ENCODE data around the gene TSKS.

The TSKS gene

DNA sequence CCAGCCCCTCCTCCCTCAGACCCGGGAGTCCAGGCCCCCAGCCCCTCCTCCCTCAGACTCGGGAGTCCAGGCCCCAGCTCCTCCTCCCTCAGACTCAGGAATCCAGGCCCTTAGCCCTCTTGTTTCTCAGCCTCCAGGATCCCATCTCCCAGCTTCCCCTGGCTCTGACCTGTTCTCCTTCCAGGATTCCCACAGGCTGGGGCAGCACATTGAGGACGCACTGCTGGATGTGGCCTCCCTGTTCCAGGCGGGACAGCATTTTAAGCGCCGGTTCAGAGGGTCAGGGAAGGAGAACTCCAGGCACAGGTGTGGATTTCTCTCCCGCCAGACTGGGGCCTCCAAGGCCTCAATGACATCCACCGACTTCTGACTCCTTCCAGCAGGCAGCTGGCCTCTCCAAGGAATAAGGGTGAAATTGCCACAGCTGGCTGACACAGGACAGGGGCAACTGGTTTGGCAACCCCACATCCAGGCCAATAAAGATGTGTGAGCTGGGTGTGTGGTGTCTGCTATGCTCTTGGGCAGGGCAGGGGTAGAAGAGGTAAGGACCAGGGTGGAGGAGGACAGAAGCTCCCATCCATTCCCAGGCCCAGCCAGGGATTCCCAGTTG, 49.8 kb downstream of the TSKS start:
- no peak for DNase-seq

DNA sequence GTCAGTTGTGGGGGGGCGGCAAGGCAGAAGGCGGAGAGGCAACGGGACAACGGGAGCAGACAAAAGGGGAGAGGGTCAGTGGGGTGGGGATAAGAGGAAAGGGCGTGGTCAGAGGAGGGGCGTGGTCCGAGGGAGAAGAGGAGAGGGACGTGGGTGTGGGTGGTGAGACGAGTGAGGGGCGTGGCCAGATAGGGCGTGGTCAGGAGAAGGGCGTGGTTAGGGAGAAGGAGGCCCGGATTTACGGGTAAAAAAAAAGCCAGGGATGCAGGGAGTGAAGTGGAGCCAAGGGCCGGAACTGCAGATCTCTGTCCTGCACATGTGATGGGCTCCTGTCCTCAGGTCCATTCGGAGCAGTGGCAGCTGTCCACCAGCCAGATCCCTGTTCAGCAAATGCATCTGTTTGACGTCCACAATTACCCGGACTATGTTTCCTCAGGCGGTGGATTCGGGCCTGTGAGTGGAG, 50.7 kb downstream of the TSKS start:
- DNase-seq, result peak; percentile 45

DNA sequence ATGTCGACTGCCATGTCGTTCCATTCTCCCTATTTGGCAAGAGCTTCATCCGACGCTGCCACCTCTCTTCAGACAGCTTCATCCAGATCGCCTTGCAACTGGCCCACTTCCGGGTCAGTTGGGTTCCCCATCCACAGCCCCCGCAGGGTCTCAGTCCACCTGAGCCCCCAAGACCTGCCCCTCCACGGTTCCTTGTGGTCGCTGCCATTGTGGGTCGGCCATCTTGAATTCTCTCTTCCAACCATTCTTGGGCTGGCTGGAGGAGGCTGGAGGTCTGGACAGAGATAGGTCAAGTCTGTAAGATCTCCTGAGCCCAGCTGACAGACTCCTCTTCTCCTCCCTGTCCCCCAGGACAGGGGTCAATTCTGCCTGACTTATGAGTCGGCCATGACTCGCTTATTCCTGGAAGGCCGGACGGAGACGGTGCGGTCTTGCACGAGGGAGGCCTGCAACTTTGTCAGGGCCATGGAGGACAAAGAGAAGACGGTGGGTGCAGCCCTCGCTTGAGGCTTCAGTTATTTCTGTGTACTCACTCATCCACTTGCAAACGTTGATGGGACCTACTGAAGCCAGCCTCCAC, 52.6 kb downstream of the TSKS start:
- no peak for DNase-seq

GRCh38 chr19:49705919-49706318, 57.2 kb downstream of the TSKS start:
- DNase-seq, result no peak

DNA sequence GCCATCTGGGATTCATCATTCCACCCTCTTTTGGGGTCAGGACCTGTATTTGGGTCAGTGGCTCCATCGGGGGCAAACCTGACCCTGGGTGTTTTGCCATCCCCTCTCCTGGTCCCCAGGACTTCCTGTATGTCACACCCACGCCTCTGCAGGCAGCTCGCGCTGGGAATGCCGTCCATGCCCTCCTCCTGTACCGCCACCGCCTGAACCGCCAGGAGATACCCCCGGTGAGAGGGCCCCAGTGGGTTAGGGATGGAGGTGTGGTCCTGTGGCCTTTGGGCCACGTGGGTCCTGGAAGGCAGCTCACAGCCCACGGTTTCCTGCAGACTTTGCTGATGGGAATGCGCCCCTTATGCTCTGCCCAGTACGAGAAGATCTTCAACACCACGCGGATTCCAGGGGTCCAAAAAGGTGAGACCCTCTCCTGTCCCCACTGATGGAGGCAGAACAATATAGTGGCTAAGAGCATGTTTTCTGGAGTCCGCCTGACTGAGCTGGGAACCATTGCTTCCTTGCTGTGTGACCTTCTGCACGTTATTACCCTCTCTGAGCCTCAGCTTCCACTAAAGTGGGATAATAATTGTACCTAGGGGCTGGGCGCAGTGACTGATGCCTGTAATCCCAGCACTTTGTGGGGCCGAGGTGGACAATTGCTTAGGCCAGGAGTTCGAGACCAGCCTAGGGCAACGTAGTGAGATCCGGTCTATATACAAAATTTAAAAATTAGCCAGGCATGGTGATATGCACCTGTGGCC, 58.0 kb downstream of the TSKS start:
- no peak for DNase-seq

DNA sequence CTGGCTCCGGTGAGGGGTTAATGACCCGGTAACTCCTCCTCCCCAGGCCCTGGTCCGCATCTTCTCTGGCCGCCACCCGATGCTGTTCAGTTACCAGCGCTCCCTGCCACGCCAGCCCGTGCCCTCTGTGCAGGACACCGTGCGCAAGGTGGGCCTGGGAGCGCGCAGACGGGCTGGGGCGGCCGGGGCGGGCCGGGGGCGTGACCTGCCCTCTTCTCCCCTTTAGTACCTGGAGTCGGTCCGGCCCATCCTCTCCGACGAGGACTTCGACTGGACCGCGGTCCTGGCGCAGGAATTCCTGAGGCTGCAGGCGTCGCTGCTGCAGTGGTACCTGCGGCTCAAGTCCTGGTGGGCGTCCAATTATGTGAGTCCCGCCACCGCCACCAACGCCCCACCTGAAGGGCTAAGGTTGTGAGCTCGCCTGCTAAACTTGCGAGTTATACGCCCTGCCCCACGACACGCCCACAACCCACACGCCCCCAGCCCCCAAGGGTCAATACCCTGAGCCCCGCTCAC, 61.8 kb downstream of the TSKS start:
- DNase-seq, result no peak

DNA sequence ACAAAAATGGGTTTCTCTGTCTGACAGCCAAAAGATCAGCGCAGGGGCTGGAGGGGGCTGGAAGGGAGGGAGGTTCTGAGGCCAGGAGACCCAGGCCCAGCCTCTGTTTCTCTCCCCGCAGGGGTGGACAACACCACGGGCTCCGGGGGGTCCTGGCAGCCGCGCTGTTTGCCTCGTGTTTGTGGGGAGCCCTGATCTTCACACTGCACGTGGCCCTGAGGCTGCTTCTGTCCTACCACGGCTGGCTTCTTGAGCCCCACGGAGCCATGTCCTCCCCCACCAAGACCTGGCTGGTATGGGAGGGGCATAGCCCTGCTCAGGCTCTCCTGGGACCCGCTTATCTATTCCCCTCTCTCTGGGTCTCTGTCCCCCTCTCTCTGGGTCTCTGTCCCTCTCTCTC, 62.5 kb downstream of the TSKS start:
- DNase-seq, result no peak

- DNase-seq, result no peak
Measured at GRCh38 chr19:49699364-49699763, 63.7 kb downstream of the TSKS start.

GRCh38 chr19:49696865-49697264, 66.2 kb downstream of the TSKS start:
- DNase-seq, result no peak

- DNase-seq, result no peak
Measured at GRCh38 chr19:49696115-49696514, 67.0 kb downstream of the TSKS start.

DNA sequence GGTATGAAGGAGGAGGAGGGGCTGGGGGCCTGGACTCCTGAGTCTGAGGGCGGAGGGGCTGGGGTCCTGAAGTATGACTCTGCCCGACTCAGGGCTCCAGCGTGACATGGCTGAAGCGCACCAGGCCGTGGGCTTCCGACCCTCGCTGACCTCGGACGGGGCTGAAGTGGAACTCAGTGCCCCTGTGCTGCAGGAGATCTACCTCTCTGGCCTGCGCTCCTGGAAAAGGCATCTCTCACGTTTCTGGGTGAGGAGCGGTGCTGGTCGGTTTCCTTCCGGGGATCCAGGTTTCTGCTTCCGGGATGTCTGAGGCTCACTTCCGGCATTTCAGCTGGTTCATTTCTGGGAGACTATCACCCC, 71.0 kb downstream of the TSKS start:
- DNase-seq, result no peak

- DNase-seq, result peak; percentile 87
Measured at GRCh38 chr19:49691243-49692146, 71.6 kb downstream of the TSKS start.

DNA sequence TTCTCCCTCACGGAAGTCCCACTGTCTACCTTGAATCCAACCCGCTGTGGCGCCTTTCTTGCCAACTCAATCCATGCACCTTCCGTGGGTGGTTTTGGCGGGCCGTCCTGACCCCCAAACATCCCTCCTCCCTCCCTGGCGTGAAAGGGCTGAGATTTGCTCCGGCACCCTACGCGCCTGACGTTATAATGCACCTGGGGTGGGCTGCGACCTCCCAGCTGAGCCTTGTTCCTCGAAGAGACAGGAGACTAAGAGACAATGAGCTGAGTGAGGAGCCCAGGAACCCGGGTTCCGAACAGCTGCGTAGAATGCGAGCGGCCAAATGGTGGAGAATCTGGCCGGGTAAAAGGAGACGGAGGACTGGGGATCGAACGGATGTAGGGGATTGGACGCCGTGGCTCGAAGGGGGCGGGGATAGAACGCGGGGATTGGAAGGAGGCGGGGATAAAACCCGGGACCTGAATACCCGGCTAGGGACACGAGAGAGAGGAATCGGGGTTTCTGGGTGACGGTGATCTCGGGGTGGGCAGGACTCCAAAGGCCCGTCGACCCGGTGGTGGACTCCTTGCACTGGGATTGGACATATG, 72.4 kb downstream of the TSKS start, which contains the start of gene CPT1C:
Gene CPT1C, plus strand, starts transcription at position 461 of the 587 bp plus-strand sequence. CDS start 1,137 bp downstream, outside the sequence.
- DNase-seq, result peak; percentile 90

- no peak for DNase-seq
Measured at GRCh38 chr19:49690079-49690655, 72.9 kb downstream of the TSKS start.
